Dedifferentiated amniotic fluid mesenchymal stem cell (primary cell): ENCODE results near the gene RFK.
A peak's percentile ranks its signal among the peaks of the same experiment; 100 is the strongest.

Experiments used
- DNase-seq: peaks from one replicate; pipeline ENCODE4 v3.0.0-alpha.2; 2016; ENCODE audit errors: extremely low spot score

RFK gene

DNA sequence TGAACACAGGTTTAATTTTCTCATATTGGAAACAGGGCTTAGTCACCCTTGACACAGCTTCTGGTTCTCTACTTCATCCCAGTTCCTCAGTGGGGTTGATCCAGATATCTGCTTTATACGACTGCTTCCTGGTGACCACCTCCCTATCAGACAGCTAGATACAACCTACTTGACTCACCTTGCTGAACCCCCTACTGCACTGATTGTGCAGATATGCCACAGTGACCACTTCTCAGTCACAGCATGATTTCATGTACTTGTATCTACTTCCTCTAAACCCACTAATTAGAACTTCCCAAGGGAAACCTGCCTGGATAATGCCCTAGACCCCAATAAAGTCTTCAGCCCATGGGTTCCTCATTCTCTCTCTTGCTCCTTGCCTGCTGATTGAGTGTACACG, 18.4 kb upstream of the RFK start:
- DNase-seq, result no peak

- no peak for DNase-seq
Measured at GRCh38 chr9:76405868-76406267, 11.6 kb upstream of the RFK start.

- DNase-seq, result no peak
Measured at GRCh38 chr9:76405340-76405739, 11.1 kb upstream of the RFK start.

DNA sequence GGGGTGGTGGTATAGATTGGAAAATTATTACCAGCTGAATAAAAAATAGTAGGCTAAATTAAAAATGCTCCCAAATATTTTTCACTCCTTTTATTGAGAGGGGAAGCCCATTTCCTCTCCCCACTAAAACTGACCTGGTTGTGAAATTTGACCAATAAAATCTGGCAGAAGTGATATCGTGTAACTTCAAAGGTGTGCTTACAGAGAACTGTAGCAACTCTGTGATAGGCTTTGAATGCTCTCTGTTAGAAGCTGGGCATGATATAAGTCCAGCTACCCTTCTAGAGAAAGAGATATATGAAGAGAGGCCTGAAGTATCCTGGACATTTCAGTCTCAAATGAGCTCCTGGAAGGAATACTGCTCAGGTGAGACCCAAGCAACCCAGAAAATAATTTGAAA, 10.2 kb upstream of the RFK start:
- no peak for DNase-seq

DNA sequence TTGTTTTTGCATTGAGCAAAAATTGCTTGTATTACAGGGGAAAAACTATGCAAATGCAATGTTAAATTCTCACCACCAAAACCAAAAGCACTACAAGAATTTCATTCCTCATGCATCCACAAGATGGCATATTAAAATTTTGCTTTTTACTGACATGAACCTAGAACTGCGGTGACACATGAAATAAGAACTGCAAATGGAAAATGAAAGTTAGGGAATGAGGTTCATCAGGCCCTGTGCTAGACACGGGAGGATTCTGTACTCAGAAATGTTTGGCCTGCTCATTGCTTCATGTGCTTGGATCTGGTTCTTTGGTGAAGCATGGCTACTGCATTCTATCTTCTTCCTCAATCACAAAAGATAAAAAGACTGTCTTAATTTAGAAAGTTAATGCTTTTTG, 9.1 kb upstream of the RFK start:
- DNase-seq, result peak; percentile 88

GRCh38 chr9:76401580-76402354, 7.5 kb upstream of the RFK start:
- no peak for DNase-seq

GRCh38 chr9:76401176-76401575, 7.0 kb upstream of the RFK start:
- no peak for DNase-seq

DNA sequence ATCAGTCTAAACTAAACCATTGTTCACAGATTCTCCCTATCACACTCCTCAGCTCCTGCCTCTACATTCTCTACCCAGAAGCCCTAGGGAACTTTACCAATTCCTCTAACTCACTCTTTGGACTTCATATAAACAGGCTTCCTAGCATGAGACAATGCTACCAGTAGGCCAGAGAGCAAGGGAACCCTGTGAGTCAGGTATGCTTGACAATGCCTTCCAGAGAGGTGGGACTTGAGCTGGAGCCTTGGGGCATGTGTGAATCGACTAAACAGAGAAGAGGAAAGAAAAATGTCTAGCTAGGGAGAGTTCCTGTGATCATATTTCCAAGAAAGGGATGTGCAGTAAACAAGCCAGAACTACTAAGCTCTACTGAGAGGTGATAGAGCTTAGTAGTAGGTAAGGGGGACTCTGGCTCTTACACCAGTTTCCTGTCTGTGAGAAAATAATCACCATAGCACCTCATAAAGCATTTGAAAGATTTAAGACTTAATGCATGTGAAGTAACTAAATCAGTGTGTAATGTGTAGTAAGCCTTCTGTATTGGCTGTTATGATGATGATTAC, 6.4 kb upstream of the RFK start:
- DNase-seq, result no peak

GRCh38 chr9:76399856-76400255, 5.6 kb upstream of the RFK start:
- no peak for DNase-seq

- DNase-seq, result no peak
Measured at GRCh38 chr9:76396597-76396996, 2.4 kb upstream of the RFK start.

DNA sequence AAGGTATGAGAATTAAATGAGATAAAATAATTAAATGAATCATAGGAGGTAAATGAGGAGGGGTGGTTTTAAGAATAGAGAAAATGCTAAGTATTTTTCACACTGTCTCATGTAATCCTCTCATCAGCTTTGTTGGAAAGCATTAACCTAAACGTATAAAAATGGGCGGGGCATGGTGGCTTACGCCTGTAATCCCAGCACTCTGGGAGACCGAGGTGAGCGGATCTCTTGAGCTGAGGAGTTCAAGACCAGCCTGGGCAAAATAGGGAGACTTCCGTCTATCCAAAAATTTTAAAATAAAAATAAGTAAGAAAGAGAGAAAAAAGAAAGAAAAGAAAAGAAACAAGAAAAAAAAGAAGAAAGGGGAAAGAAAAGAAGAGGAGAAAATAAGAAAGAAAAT, 1.9 kb upstream of the RFK start:
- no peak for DNase-seq

DNA sequence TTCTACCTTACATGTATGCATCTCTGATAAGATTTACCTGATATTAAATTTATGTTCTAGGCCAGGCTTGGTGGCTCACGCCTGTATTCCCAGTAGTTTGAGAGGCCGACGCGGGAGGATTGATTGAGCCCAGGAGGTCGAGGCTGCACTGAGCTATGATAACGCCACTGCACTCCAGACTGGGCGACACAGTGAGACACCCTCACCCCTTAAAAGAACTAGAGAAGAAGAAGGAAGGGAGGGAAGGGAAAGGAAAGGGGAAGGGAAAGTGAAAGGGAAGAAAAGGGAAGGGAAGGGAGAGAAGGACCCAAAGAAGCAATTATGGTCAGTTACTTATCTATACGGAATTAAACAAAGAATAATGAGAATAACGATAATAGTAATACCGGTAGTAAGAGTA, 1.2 kb upstream of the RFK start:
- DNase-seq, result no peak

DNA sequence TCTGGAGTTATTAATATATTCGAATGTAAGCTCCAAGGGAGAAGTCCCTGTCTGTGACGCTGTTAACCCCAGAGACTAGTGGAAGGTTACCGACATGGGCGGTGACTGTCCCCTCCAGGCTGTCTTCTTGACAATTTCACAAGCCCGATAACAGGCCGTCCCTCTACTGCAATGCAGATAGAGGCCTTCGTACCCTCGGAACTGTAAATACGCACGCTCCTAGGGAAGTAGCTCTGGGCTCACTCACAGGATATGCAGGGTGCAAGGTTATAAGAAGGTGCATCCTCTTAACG, 680 bp upstream of the RFK start:
- DNase-seq, result no peak

DNA sequence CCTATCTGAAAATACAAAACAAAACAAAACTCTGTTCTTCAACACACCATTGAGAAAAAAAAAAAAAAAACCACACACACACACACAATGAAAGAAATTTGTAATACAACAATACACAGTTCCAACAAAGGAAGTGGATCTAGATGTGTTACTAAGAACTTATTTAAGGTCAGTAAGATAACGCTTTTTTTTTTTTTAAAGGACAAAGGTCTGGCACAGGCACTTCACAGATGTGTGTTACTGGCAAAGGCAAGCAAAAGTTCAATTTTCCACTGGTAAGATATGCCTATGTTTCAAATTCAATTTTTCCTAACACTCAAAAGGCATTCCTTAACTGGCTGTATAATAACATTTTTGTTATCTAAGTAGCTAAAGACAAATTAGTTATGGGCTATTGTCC, 3.6 kb downstream of the RFK start:
- DNase-seq, result no peak

DNA sequence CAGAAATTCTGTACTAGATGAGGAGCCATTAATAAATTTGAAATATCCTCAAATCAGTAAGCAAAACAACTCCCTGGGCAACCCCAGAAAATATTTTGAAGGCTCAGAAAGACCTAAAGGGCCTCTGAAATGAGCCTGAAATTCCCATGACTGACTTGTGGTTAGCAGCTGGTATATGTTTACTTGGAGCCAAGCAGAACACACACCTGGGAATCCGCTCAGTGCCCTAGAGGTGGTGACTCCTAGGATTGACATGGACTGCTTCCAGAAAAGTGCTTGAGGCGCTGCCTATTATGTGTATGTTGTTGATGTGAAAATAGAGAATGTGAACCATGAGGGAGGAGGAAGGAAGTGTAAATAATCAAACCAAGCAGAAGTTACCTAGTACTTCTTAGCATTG, 14.7 kb downstream of the RFK start:
- DNase-seq, result no peak

DNA sequence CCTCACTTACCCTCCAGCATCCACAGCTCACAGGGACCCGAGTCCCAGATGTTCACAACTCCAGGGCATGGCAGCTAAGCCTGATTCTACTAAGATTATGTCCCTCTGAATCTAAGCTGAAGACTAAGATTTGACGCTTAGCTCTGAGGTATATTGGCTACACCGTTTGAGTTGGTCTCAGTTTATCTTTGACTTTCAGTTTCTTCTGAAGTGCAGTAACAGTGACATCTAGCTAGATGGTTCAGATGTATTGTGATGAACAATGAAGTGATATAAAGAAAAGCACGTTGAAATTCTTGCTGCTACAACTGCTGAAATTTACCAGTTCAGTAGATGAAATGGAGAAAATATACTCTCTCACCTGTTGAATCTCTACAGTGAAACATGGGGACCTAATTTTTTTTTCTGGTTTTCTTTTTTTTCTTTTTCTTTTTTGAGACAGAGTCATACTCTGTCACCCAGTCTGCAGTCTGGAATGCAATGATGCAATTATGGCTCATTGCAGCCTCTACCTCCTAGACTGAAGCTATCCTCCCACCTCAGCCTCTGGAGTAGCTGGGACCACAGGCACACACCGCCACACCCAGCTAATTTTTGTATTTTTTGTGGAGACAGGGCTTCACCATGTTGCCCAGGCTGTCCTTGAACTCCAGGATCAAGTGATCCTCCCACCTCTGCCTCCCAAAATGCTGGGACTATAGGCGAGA, 15.7 kb downstream of the RFK start:
- DNase-seq, result no peak

DNA sequence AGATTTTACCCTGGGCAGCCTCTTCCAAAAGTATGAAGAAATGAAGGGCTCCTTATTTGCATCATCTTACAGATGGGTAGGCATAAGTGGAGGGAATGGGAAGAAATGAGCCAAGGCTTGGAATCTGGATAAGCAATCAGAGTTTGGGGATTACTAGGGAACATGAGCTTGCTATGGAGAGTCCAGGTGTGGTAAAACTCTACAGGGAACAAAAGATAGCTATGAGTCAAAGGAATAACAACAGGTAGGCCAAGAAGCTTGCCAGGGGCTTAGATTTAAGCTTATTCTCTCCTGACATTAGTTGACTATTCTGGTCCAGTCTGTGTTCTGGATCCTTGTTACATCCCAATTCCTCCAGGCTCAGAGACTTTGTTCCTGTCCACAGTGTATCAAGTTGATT, 16.4 kb downstream of the RFK start:
- no peak for DNase-seq

DNA sequence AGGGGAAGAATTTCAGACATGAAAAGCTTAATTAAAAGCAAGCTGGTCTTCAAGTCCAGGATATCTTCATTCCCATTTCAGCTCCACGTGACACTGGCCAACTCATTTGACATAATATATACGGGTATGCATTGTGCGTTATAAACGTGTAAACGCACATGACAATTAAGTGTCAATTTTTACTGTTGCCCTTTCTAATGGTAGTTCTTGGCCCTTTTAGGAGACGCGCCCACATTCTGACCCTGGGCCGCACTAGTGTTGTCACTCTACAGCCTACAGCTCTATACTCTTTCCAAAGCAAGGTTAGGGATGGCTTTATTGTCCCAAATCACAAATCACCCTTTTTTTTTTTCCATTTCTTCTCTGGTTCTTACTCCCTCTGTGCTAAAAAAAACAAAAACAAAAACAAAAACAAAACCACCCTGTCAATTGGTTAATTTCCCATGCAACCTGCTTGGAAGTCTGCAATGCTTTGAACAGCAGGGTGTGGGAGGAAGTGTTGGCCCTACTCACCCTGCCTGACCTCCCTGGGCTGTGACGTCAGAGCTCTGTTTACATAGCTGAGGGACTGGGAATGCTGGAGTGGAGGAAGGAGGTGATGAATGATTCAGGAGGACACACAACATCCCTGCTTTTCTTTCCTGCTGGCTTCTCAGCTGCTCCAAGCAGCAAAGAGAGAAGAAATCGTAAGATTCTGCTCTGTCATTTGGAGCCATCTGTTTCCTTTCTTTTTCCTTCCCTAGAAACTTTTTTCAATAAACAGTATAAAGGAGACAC, 19.3 kb downstream of the RFK start:
- peak; percentile 35 for DNase-seq

DNA sequence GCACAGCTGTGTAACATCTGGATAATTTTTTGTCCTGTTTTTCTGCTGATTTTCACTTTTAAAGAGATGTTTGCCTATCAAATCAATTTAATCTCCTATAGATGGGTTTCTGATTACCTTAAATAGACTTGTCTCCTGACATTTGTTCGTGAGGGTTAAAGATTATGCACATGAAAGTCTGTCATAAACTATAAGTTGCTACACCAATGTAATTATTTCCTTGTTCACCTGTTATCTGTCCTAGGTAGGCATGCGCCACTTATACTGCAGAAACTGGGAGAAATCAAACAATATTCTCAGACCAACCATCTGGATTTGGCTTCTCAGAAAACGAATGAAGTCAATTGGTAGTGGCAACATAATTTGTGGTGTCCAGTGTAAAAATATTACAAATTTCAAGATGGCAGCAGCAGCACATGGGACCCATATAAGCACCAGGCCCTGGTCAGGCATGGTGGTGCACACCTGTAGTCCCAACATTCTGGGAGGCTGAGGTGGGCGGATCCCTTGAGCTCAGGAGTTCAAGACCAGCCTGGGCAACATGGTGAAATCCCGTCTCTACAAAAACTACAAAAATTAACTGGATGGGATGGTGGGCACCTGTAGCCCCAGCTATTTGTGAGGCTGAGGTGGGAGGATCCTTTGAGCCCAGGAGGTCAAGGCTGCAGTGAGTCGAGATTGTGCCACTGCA, 20.3 kb downstream of the RFK start:
- DNase-seq, result no peak

DNA sequence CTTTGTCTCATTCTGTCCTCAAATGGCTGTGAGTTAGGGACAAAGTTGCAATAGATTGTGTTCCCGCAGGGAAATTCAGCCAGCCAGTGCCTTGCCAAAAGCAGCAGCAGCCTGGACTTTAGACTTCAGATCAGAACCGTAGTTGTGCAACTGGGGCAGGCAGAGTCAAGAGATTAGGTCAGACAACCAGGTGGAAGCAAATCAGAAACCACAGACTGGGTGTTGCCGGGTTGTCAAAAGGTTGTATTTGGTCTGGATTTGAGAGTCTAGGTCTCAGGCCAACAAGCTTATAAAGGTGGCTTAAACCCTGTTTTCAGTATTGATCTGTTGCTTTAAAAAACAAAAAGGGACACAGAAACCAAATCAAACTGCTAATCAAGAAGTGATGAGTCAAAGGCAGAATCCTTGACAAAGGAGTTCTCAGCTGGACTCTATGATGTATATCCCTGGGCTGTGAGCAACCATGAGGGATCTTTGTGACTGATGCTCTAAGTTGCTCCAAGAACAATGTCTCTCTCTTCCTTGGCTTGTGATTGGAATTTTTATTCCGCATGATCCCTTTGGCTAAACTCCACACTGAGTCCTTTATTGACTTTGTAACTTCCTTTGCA, 20.9 kb downstream of the RFK start:
- no peak for DNase-seq

DNA sequence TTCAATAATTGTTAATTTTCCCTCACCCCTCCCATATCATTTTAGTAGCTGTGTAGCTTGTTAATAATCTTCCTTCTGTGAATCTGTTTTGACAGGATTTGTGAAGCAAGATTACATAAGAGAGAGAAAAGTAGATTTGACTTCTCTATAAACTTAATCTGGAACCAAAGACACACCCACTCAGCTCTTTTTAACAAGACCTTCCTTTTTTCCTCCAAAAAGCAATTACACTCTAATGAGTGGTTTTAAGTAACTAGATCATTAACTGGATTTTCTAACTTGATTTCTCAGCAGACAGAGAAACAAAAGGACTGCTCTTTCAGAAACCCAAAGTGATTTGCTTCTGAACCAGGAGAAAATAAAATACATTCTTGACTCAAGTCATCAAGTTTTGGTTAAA, 21.9 kb downstream of the RFK start:
- DNase-seq, result no peak

GRCh38 chr9:76371901-76372300, 22.3 kb downstream of the RFK start:
- DNase-seq, result peak; percentile 41
